Ishikawa (cell line): Measurements from ENCODE around the gene CALHM3.

Experiments used
- CEBPB ChIP-seq: IDR thresholded peaks from 2 replicates; pipeline ENCODE4 v1.6.1; 2012
- EP300 ChIP-seq: IDR thresholded peaks from 2 replicates; pipeline ENCODE4 v1.6.1; 2012; ENCODE audit warnings: borderline replicate concordance
- REST ChIP-seq: IDR thresholded peaks from 2 replicates; pipeline ENCODE4 v1.6.1; 2012; ENCODE audit warnings: low read depth, mild to moderate bottlenecking
- TAF1 ChIP-seq: IDR thresholded peaks from 2 replicates; pipeline ENCODE4 v1.6.1; 2012; ENCODE audit warnings: low read depth, mild to moderate bottlenecking
- TEAD4 ChIP-seq: IDR thresholded peaks from 2 replicates; pipeline ENCODE4 v1.6.1; 2012
- YY1 ChIP-seq: IDR thresholded peaks from 2 replicates; pipeline ENCODE4 v1.6.1; 2012; ENCODE audit warnings: low read depth
- ZBTB7A ChIP-seq: IDR thresholded peaks from 2 replicates; pipeline ENCODE4 v1.6.1; 2012; ENCODE audit warnings: low read depth

GRCh38 chr10:103457176-103457712, 21.8 kb downstream of the CALHM3 start:
- TF ChIP-seq CEBPB: no peak
- no peak for TF ChIP-seq REST
- TF ChIP-seq ZBTB7A: no peak
- no peak for TF ChIP-seq EP300
- TF ChIP-seq TAF1: no peak
- no peak for TF ChIP-seq YY1
- no peak for TF ChIP-seq TEAD4
